Measurements from ENCODE around the gene VPS45.

Gene VPS45

GRCh38 chr1:150186789-150187559, 119.4 kb downstream of the VPS45 start:
- no peaks in the 10 kb centered on the region for H3K36me3 ChIP-seq (ENCODE audit: control insufficient read depth, insufficient read depth, low read length)

GRCh38 chr1:150187560-150187931, 120.0 kb downstream of the VPS45 start:
- no peaks in the 10 kb centered on the region for H3K27me3 ChIP-seq (ENCODE audit: control insufficient read depth, insufficient read depth, low read length)
- no peaks in the 10 kb centered on the region for H3K4me1 ChIP-seq (ENCODE audit: control insufficient read depth, insufficient read depth, low read length)
- no peaks in the 10 kb centered on the region for H3K36me3 ChIP-seq (ENCODE audit: control insufficient read depth, insufficient read depth, low read length)
- H3K4me3 ChIP-seq (ENCODE audit: low read length) = no peak overlapping the region
- H3K9me3 ChIP-seq (ENCODE audit: control insufficient read depth, low read length) = no peaks in the 10 kb centered on the region
- H3K9ac ChIP-seq (ENCODE audit: low read length) = no peak overlapping the region

More at GRCh38 chr1:150186789-150187559, 119.4 kb downstream of the VPS45 start:
- Histone ChIP-seq H3K9ac (ENCODE audit: low read length) (no peak overlapping the region), H3K27me3 (ENCODE audit: control insufficient read depth, insufficient read depth, low read length) (no peaks in the 10 kb centered on the region), H3K4me3 (ENCODE audit: low read length) (no peak overlapping the region), H3K9me3 (ENCODE audit: control insufficient read depth, low read length) (no peaks in the 10 kb centered on the region), H3K4me1 (ENCODE audit: control insufficient read depth, insufficient read depth, low read length) (no peaks in the 10 kb centered on the region)

DNA sequence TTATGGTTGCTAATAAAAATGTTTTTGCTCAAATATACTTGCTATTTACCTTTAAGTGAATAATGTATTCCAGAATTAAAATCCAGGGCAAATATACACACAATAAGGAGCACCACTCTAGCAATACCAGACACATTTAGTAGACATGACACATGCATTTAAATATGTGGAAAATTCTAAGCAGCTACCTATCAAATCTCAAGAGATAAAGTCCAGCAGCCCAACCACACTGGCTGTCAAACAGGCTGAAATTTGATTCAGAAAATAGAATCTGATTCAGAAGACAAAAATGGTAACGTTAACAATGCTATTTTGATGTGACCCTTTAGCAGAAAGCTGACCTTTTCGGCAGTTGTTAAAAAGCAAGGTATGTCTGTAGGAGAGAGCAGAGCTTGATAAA, 124.4 kb downstream of the VPS45 start:
- no peaks in the 10 kb centered on the region for H3K4me1 ChIP-seq (ENCODE audit: control insufficient read depth, insufficient read depth, low read length)
- no peak overlapping the region for H3K4me3 ChIP-seq (ENCODE audit: low read length)
- no peaks in the 10 kb centered on the region for H3K36me3 ChIP-seq (ENCODE audit: control insufficient read depth, insufficient read depth, low read length)

GRCh38 chr1:150194381-150195031, 126.9 kb downstream of the VPS45 start:
- Histone ChIP-seq H3K4me3 (ENCODE audit: low read length) (no peak overlapping the region), H3K4me1 (ENCODE audit: control insufficient read depth, insufficient read depth, low read length) (no peaks in the 10 kb centered on the region), H3K9me3 (ENCODE audit: control insufficient read depth, low read length) (no peaks in the 10 kb centered on the region)

More for the DNA sequence above, 124.4 kb downstream of the VPS45 start:
- no peaks in the 10 kb centered on the region for H3K27me3 ChIP-seq (ENCODE audit: control insufficient read depth, insufficient read depth, low read length)
- no peak overlapping the region for H3K9ac ChIP-seq (ENCODE audit: low read length)
- no peaks in the 10 kb centered on the region for H3K9me3 ChIP-seq (ENCODE audit: control insufficient read depth, low read length)

More at GRCh38 chr1:150194381-150195031, 126.9 kb downstream of the VPS45 start:
- Histone ChIP-seq H3K9ac (ENCODE audit: low read length) (no peak overlapping the region), H3K27me3 (ENCODE audit: control insufficient read depth, insufficient read depth, low read length) (no peaks in the 10 kb centered on the region), H3K36me3 (ENCODE audit: control insufficient read depth, insufficient read depth, low read length) (no peaks in the 10 kb centered on the region)

All from mucosa of stomach (tissue), 1 donor.